Lower leg skin (tissue), 3 donors: ENCODE data around the gene ZEB1.
"Not testable (repeated sequence)": the region's sequence is repeated elsewhere in the genome, so short reads cannot be mapped to it uniquely, and the experiment has no call there.

Experiments
- CTCF ChIP-seq, 3 donors: fragments of 450-650 bp; IDR thresholded peaks; one replicate each; pipeline ENCODE4 v1.5.1; 2016; ENCODE audit warnings: antibody characterized with exemption in 3 of 3, mild to moderate bottlenecking in 3 of 3, moderate library complexity in 2 of 3
- POLR2A ChIP-seq, 2 donors: fragments of 450-650 bp; IDR thresholded peaks; one replicate each; pipeline ENCODE4 v1.6.1; 2016 to 2017; ENCODE audit warnings: antibody characterized with exemption in 2 of 2, mild to moderate bottlenecking in 1 of 2, moderate library complexity in 1 of 2

DNA sequence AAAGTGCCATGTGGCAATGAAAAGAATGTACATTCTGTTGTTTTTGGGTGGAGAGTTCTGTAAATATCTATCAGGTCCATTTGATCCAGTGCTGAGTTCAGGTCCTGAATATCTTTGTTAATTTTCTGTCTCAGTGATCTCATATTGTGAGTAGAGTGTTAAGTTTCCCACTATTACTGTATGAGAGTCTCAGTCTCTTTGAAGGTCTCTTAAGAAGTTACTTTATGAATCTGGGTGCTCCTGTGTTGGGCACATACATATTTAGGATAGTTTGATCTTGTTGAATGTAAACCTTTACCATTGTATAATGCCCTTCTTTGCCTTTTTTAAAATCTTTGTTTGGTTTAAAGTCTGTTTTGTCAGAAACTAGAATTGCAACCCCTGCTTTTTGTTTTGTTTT, 109.5 kb downstream of the ZEB1 start:
- not testable (repeated sequence) for TF ChIP-seq CTCF, POLR2A (IDR thresholded peaks at IDR 0.05)
